OCI-LY3 (cell line): ENCODE data around the gene KCND2.
A peak's percentile ranks its signal among the peaks of the same experiment; 100 is the strongest.
"Not testable (repeated sequence)": the region's sequence is repeated elsewhere in the genome, so short reads cannot be mapped to it uniquely, and the experiment has no call there.

Experiments
- H2AFZ ChIP-seq: fragments of 200-600, 300-600 bp; shearing (Covaris generic); 2 replicates; pipeline ENCODE4 v1.6.0; 2014; ENCODE audit warnings: antibody characterized with exemption, low read depth, low read length
- H3K27ac ChIP-seq: fragments of 200-600, 300-600 bp; sonication (generic); 2 replicates; pipeline ENCODE4 v1.5.1; 2014; ENCODE audit warnings: mild to moderate bottlenecking, low read length, moderate library complexity, mixed read lengths
- H3K27me3 ChIP-seq: fragments of 200-600, 300-600 bp; sonication (generic); 2 replicates; pipeline ENCODE4 v1.6.1; 2014; ENCODE audit warnings: low read depth, low read length, mixed read lengths
- H3K36me3 ChIP-seq: fragments of 200-600, 300-600 bp; sonication (generic); replicated peaks from 2 replicates; pipeline ENCODE3; 2014; ENCODE audit warnings: low read depth, low read length, mixed read lengths
- H3K4me1 ChIP-seq: fragments of 300-600, 200-600 bp; sonication (generic); 2 replicates; pipeline ENCODE4 v1.6.1; 2014; ENCODE audit warnings: low read length, mixed read lengths
- H3K4me2 ChIP-seq: fragments of 200-600, 300-600 bp; sonication (generic); 2 replicates; pipeline ENCODE4 v1.6.1; 2014; ENCODE audit warnings: low read length, mixed read lengths
- H3K4me3 ChIP-seq: fragments of 300-600, 200-600 bp; sonication (generic); 2 replicates; pipeline ENCODE4 v1.5.1; 2014; ENCODE audit warnings: antibody characterized with exemption, mild to moderate bottlenecking, low read length, moderate library complexity
- H3K79me2 ChIP-seq: fragments of 300-600, 200-600 bp; shearing (Covaris generic); 2 replicates; pipeline ENCODE4 v1.6.1; 2014; ENCODE audit warnings: mild to moderate bottlenecking, low read length, mixed read lengths
- H3K9ac ChIP-seq: fragments of 300-600, 200-600 bp; shearing (Covaris generic); 2 replicates; pipeline ENCODE4 v1.6.0; 2014; ENCODE audit warnings: mild to moderate bottlenecking, low read length, moderate library complexity
- H3K9me3 ChIP-seq: fragments of 200-600, 300-600 bp; shearing (Covaris generic); 2 replicates; pipeline ENCODE4 v1.6.1; 2014; ENCODE audit warnings: low read length, mixed read lengths; ENCODE audit not compliant: insufficient read depth
- H4K20me1 ChIP-seq: fragments of 200-600, 300-600 bp; sonication (generic); 2 replicates; pipeline ENCODE4 v1.6.1; 2016; ENCODE audit warnings: low read length, mixed read lengths; ENCODE audit not compliant: insufficient read depth
- CTCF ChIP-seq: fragments of 200-600, 300-600 bp; sonication (generic); IDR thresholded peaks from 2 replicates; pipeline ENCODE4 v1.5.1; 2014; ENCODE audit warnings: antibody characterized with exemption, low read length, low read depth
- EZH2phosphoT487 ChIP-seq: fragments of 200-600 bp; shearing (Covaris generic); IDR thresholded peaks from 2 replicates; pipeline ENCODE4 v1.6.1; 2018; ENCODE audit warnings: antibody characterized with exemption, mixed run types, low read depth

The KCND2 gene

GRCh38 chr7:120553491-120553890 lies 280.5 kb downstream of the KCND2 start:
- Histone ChIP-seq H3K4me2 (peak overlapping the region; percentile 24), H3K79me2 (no peaks in the 10 kb centered on the region)

GRCh38 chr7:120554960-120555571 lies 282.1 kb downstream of the KCND2 start:
- Histone ChIP-seq H3K4me1 (peaks cover 12% of the 10 kb centered on the region), H3K36me3 (no peaks in the 10 kb centered on the region), H3K9ac (no peak overlapping the region), H2AFZ (no peak overlapping the region), H3K4me2 (no peak overlapping the region), H3K27ac (no peak overlapping the region), H3K9me3 (no peaks in the 10 kb centered on the region), H4K20me1 (no peaks in the 10 kb centered on the region), H3K79me2 (no peaks in the 10 kb centered on the region), H3K4me3 (no peak overlapping the region), H3K27me3 (no peaks in the 10 kb centered on the region)
- TF ChIP-seq CTCF (peak; percentile 91), EZH2phosphoT487 (no peak)

More at GRCh38 chr7:120553491-120553890, 280.5 kb downstream of the KCND2 start:
- Histone ChIP-seq H2AFZ (no peak overlapping the region), H4K20me1 (no peaks in the 10 kb centered on the region), H3K27ac (no peak overlapping the region), H3K9me3 (no peaks in the 10 kb centered on the region), H3K4me1 (peaks cover 12% of the 10 kb centered on the region), H3K9ac (no peak overlapping the region), H3K27me3 (no peaks in the 10 kb centered on the region), H3K36me3 (no peaks in the 10 kb centered on the region), H3K4me3 (no peak overlapping the region)
- TF ChIP-seq CTCF = no peak
- TF ChIP-seq EZH2phosphoT487 = no peak

- no peaks in the 10 kb centered on the region for H3K36me3 ChIP-seq
- H3K9ac ChIP-seq = no peak overlapping the region
- no peaks in the 10 kb centered on the region for H3K79me2 ChIP-seq
- H4K20me1 ChIP-seq = no peaks in the 10 kb centered on the region
- no peaks in the 10 kb centered on the region for H3K4me1 ChIP-seq
- no peak overlapping the region for H2AFZ ChIP-seq
- H3K27me3 ChIP-seq = no peaks in the 10 kb centered on the region
- H3K27ac ChIP-seq = no peak overlapping the region
- TF ChIP-seq EZH2phosphoT487 (no peak), CTCF (no peak)
- H3K4me3 ChIP-seq = no peak overlapping the region
- no peaks in the 10 kb centered on the region for H3K9me3 ChIP-seq
- H3K4me2 ChIP-seq = no peak overlapping the region
Measured at GRCh38 chr7:120564145-120564544, 291.2 kb downstream of the KCND2 start.

- Histone ChIP-seq H3K79me2 (no peaks in the 10 kb centered on the region), H3K27ac (no peak overlapping the region), H4K20me1 (no peaks in the 10 kb centered on the region), H3K4me1 (no peaks in the 10 kb centered on the region), H3K27me3 (no peaks in the 10 kb centered on the region), H3K36me3 (no peaks in the 10 kb centered on the region), H2AFZ (no peak overlapping the region), H3K9me3 (no peaks in the 10 kb centered on the region), H3K4me3 (no peak overlapping the region), H3K4me2 (no peak overlapping the region), H3K9ac (no peak overlapping the region)
- TF ChIP-seq CTCF (no peak), EZH2phosphoT487 (no peak)
Measured at GRCh38 chr7:120567204-120567603, 294.2 kb downstream of the KCND2 start.

GRCh38 chr7:120578657-120579056 lies 305.7 kb downstream of the KCND2 start:
- not testable (repeated sequence) for H3K4me1 ChIP-seq, H3K27me3 ChIP-seq, H3K4me2 ChIP-seq, H2AFZ ChIP-seq, H3K79me2 ChIP-seq, H3K36me3 ChIP-seq, H3K4me3 ChIP-seq, H4K20me1 ChIP-seq, H3K27ac ChIP-seq, H3K9me3 ChIP-seq, H3K9ac ChIP-seq
